Hematopoietic multipotent progenitor cell treated with erythropoietin and hydrocortisone succinate and interleukin-3 and kit ligand, for 4 days (in vitro differentiated cells): ENCODE measurements around the gene CBX8.

Experiments
- DNase-seq: peaks from one replicate; pipeline ENCODE4 v3.0.0-alpha.2; 2015

CBX8 gene

DNA sequence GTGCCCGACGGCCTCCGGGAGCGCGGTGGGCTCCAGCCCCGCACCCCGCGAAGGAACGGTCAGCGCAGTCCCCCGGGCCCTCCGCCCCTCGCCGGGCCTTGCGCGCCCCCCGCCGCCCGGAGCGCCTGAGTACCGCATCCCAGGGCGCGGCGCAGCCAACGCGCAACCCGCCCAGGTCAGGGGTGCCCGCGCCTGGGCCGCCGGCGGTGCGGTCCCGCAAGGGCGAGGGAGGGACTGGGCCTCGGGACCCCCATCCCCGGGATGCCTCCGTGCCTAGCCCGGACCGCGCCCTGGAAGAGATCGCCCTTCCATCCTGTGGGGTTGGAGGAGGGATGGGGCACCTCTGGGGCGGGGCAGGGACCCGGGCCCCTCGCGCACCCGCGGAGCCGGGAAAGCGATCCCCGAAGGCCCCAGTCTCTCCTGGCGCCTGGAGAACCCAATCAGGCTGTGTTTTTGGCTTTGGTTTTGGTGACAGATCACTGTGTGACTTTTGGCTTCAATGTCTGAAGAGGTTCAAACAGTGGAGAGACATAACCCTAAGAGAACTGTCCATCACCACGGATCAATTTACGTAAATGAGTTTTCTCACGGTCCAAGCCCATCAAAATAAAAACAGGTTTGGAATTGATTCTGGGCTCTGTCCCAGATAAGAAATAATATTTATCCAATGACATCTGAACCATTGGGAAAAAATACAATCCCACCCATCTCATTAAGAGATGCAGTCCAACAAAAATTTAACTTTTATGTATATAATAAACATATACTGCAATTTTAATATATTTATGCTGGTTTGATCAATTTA is 48.4 kb downstream of the CBX8 start:
- DNase-seq = no peak

DNA sequence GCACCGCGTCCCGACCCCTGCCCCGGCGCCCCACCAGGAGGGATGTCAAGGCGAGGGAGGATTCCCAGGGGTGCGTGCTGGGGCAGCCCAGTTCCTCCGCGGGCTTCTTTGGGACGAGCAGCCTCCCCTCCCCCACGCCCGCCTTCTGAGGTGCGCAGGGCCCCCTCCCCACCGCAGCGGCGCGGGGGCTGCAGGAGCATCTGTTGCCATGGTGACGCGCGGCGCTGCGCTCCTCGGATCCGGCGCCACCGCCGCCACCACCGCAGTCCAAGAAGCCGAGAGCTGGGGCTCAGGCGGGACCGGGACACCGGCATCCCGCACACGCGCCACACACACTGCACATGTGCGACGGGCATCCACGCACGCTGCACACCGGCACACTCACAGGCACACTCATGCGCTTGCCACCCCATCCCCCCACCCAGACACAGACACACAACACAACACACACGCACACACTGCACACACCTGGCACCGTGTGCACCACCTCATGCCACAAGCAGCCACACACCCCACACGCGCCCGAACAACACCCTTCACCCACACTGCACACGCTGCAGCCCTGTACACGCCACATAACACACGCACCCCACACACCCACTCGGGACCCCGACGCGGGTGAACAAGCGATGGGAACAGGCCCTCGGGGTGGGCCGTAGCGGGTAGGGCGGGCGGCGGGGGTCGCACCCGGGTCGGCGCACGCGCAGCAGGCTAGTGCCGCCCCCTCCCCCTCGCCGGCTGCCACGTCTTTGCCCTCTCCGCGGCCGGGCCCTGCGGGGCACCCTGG is 49.2 kb downstream of the CBX8 start:
- DNase-seq = no peak

GRCh38 chr17:79746889-79747507 is 49.9 kb downstream of the CBX8 start:
- DNase-seq = no peak

- no peak for DNase-seq
Measured at GRCh38 chr17:79745641-79746105, 51.2 kb downstream of the CBX8 start.

DNA sequence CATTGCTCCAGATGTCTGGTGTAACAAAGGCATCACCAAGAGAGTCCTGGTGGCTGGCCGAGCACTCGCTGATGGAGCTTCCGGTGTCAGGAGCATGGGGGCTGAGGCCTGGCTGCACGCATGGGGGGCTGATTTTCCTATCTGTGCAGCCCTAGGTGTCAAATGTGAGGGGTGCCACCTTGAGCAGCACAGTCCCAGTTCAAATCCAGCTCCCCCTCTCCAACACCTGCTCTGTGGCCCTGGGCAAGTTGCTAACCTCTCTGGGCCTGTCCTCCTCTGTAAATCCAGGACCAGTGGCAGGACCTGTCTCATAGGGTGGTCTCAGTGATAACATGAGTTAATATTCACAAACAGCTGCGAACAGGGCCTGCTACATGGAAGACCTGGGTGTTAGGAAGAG is 53.3 kb downstream of the CBX8 start:
- DNase-seq = no peak

DNA sequence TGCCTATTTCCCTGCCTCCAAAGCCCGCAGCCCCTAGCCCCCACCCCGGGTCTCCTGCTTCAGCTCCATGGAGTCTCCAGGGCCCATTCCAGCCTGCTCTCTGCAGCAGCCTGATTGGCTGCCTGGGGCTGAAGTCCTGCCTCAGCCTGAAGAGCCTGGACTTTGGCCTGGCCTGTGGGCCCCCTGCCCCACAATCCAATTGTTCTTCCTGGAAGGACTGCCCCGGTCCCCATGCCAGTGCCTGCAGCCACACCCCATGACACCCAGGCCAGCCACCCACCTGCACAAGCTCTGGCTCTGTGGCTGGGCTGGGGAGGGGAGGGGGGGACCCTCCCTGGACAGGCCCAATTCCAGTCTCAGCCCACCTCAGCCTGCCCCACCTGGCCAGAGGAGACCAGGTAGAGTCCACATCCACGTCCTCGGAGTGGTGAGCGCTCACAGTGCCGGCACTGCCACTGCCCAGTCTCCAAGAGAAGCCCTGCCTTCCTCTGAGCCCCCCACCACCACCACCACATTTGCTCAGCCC is 53.9 kb downstream of the CBX8 start:
- DNase-seq = no peak

DNA sequence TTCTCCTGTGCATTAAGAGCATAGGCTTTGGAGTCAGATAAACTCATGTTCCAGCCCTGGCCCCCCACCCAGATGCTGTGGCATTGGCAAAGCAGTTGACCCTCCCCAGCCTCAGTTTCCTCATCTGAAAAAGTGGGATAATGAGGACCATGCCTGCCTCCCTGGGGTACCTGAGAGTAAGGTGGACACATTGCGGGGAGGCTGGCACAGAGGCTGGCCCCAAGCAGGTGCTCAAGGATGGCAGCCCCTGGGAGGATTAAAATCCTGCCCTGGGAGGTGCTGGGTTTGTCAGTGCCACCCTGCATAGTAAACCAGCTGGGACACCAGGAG is 54.3 kb downstream of the CBX8 start:
- DNase-seq = no peak
